A549 (cell line): ENCODE results near the gene MAPK4.

Experiments
- JUNB ChIP-seq: fragments of >200 bp; sonication (Bioruptor Twin); formaldehyde crosslinking; IDR thresholded peaks from 2 replicates; pipeline ENCODE4 v1.6.1; 2016
- MAZ ChIP-seq: fragments of 150-350 bp; IDR thresholded peaks from 2 replicates; pipeline ENCODE4 v1.6.1; 2014; ENCODE audit warnings: antibody characterized with exemption, low read depth, low read length, borderline replicate concordance
- POLR2A ChIP-seq: IDR thresholded peaks from 2 replicates; pipeline ENCODE4 v1.6.1; 2012; ENCODE audit warnings: mild to moderate bottlenecking, low read length
- POLR2AphosphoS2 ChIP-seq: conservative IDR thresholded peaks from 2 replicates; pipeline ENCODE4 v1.6.1; 2012; ENCODE audit warnings: low read length, improper control_type of control experiment, inconsistent platforms
- TF ChIP-seq, protein P1 (sequence below): fragments of >200 bp; sonication (Bioruptor Twin); formaldehyde crosslinking; IDR thresholded peaks from 3 replicates; pipeline ENCODE4 v1.5.1; 2016

DNA sequence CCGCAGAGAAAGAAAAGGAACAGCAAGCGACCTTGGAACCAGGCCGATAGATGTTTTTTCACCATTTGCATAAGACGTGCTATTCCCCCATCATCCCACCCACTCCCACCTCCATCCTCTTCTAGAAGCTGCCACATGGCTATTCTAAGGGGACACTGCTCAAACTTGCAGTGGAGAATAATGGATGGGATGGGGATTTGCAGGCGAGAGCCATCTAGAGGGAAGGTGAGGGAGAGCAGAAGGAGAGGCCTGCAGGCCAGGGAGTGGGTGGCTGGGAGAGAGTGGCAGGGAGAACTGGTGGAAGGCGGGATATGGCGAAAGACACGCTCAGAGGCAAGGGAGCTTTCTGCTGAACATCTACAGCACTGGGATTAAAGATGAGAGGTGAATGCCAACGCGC is 84.9 kb downstream of the MAPK4 start:
- TF ChIP-seq, protein P1, sequence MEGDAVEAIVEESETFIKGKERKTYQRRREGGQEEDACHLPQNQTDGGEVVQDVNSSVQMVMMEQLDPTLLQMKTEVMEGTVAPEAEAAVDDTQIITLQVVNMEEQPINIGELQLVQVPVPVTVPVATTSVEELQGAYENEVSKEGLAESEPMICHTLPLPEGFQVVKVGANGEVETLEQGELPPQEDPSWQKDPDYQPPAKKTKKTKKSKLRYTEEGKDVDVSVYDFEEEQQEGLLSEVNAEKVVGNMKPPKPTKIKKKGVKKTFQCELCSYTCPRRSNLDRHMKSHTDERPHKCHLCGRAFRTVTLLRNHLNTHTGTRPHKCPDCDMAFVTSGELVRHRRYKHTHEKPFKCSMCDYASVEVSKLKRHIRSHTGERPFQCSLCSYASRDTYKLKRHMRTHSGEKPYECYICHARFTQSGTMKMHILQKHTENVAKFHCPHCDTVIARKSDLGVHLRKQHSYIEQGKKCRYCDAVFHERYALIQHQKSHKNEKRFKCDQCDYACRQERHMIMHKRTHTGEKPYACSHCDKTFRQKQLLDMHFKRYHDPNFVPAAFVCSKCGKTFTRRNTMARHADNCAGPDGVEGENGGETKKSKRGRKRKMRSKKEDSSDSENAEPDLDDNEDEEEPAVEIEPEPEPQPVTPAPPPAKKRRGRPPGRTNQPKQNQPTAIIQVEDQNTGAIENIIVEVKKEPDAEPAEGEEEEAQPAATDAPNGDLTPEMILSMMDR, result peak; percentile 16; the same call in 1 of the 3 replicates
- TF ChIP-seq POLR2A (no peak), MAZ (no peak), POLR2AphosphoS2 (no peak), JUNB (no peak)
